Astrocyte (in vitro differentiated cells and primary cell): ENCODE measurements around the gene PITPNM2.

Experiments used
- CTCF ChIP-seq: IDR thresholded peaks from 2 replicates; pipeline ENCODE4 v1.5.1; 2011; ENCODE audit warnings: low read depth, mild to moderate bottlenecking, inconsistent platforms, low read length, moderate library complexity; ENCODE audit not compliant: insufficient read depth
- EZH2 ChIP-seq: IDR thresholded peaks from 2 replicates; pipeline ENCODE4 v1.6.1; 2012; ENCODE audit warnings: mild to moderate bottlenecking, low read length, inconsistent platforms; ENCODE audit not compliant: insufficient read depth

- TF ChIP-seq EZH2 (no peak), CTCF (no peak)
These were observed 12.3 kb upstream of the PITPNM2 start for GRCh38 chr12:123163227-123163626.
